Adipocyte (in vitro differentiated cells): ENCODE measurements around the gene TRIM40.
"Not testable (repeated sequence)": the region's sequence is repeated elsewhere in the genome, so short reads cannot be mapped to it uniquely, and the experiment has no call there.

Experiments used
- DNase-seq: peaks from one replicate; pipeline ENCODE4 v3.0.0-alpha.2; 2015; ENCODE audit warnings: low read depth
- H3K27me3 ChIP-seq: replicated peaks from 2 replicates; pipeline ENCODE4 v1.7.0; 2013; ENCODE audit warnings: mild to moderate bottlenecking, low read length, moderate library complexity; ENCODE audit not compliant: control insufficient read depth, insufficient read depth
- H3K36me3 ChIP-seq: 2 replicates; pipeline ENCODE4 v1.7.0; 2013; ENCODE audit warnings: low read length, mild to moderate bottlenecking, moderate library complexity; ENCODE audit not compliant: control insufficient read depth, insufficient read depth, severe bottlenecking
- H3K4me1 ChIP-seq: 2 replicates; pipeline ENCODE4 v1.7.0; 2013; ENCODE audit warnings: mild to moderate bottlenecking, low read length, moderate library complexity; ENCODE audit not compliant: control insufficient read depth, insufficient read depth
- H3K4me3 ChIP-seq: 2 replicates; pipeline ENCODE4 v1.7.0; 2013; ENCODE audit warnings: mild to moderate bottlenecking, low read length, moderate library complexity
- H3K9ac ChIP-seq: 2 replicates; pipeline ENCODE4 v1.7.0; 2013; ENCODE audit warnings: mild to moderate bottlenecking, low read length, moderate library complexity
- H3K9me3 ChIP-seq: 2 replicates; pipeline ENCODE4 v1.7.0; 2013; ENCODE audit warnings: mild to moderate bottlenecking, low read length, moderate library complexity; ENCODE audit not compliant: control insufficient read depth

The TRIM40 gene

GRCh38 chr6:30136570-30137286 is 788 bp downstream of the TRIM40 start:
- no peaks in the 10 kb centered on the region for H3K9me3 ChIP-seq
- no peak for DNase-seq
- H3K4me1 ChIP-seq: no peaks in the 10 kb centered on the region
- peaks cover 14% of the 10 kb centered on the region for H3K27me3 ChIP-seq
- no peak overlapping the region for H3K9ac ChIP-seq
- H3K36me3 ChIP-seq: no peaks in the 10 kb centered on the region
- no peak overlapping the region for H3K4me3 ChIP-seq

DNA sequence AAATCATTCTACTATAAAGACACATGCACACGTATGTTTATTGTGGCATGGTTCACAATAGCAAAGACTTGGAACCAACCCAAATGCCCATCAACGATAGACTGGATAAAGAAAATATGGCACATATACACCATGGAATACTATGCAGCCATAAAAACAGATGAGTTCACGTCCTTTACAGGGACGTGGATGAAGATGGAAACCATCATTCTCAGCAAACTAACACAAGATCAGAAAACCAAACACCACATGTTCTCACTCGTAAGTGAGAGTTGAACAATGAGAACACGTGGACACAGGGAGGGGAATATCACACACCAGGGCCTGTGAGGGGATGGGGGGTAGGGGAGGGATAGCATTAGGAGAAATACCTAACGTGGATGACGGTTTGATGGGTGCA is 4.3 kb downstream of the TRIM40 start:
- H3K9ac ChIP-seq, DNase-seq, H3K4me3 ChIP-seq, H3K4me1 ChIP-seq, H3K9me3 ChIP-seq, H3K36me3 ChIP-seq: not testable (repeated sequence)
- peaks cover 14% of the 10 kb centered on the region for H3K27me3 ChIP-seq

GRCh38 chr6:30142665-30143064 is 6.7 kb downstream of the TRIM40 start:
- no peak overlapping the region for H3K4me3 ChIP-seq
- no peak for DNase-seq
- no peaks in the 10 kb centered on the region for H3K4me1 ChIP-seq
- H3K36me3 ChIP-seq: no peaks in the 10 kb centered on the region
- peaks cover 20% of the 10 kb centered on the region for H3K27me3 ChIP-seq
- H3K9me3 ChIP-seq: no peaks in the 10 kb centered on the region
- no peak overlapping the region for H3K9ac ChIP-seq

DNA sequence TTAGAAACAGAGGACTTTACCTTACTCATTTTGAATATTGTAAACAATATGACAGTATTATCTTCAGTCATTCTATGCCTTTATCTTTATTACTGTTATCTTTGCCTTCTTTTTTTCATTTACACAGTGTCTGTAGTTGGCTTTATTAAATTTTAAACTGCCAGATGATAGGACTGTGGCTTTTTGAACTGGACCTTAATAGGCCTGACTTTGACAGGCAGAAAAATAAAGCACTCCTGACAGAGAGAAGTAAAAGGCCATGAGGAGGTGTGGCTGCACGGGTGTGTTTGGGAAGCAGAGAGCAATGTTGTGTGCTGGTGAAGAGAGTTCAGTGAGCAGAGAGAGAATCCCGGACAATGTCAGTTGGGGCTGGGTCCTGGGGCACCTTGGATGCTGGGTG is 7.8 kb downstream of the TRIM40 start:
- no peak for DNase-seq
- no peaks in the 10 kb centered on the region for H3K9me3 ChIP-seq
- H3K27me3 ChIP-seq: peaks cover 20% of the 10 kb centered on the region
- H3K4me3 ChIP-seq: no peak overlapping the region
- no peaks in the 10 kb centered on the region for H3K36me3 ChIP-seq
- no peak overlapping the region for H3K9ac ChIP-seq
- no peaks in the 10 kb centered on the region for H3K4me1 ChIP-seq

DNA sequence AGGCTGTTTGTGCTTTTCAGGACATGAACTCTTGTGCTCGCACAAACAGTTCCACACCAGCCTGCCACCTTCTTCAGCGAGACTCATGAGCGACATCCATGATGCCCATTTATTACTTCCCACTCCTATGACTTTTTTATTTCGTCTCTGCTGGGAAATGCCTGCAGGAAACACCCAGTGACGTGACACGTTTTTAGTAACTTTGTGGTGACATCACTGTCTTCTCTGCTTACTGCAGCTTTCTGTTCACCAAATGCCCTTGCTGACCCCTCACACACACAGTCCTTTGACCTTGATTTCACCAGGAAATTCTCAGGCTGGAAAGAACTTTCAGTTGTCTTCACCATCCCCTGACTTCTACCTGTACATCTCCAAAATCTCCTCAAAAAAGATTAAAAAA is 8.9 kb downstream of the TRIM40 start:
- no peak for DNase-seq
- Histone ChIP-seq H3K36me3 (no peaks in the 10 kb centered on the region), H3K9me3 (no peaks in the 10 kb centered on the region), H3K4me1 (no peaks in the 10 kb centered on the region), H3K9ac (no peak overlapping the region), H3K27me3 (peaks cover 20% of the 10 kb centered on the region), H3K4me3 (no peak overlapping the region)

DNA sequence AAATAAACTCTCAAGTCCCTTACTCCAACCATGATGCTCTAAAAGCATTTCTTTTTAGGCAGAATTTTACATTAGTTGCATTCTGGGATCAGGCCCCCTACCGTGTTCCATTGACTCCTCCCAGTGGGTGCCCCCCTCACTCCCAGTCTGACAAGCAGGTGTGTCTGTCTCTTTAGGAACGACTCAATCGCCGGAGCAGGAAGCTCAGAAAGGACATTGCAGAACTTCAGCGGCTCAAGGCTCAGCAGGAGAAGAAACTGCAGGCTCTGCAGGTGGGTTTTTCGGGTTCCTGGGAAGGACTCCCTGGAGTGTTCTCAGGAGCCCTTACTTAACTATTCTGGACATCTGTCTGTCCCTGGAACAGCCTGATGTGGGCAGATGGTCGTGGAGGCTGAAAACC is 9.9 kb downstream of the TRIM40 start:
- Histone ChIP-seq H3K9ac (no peak overlapping the region), H3K4me3 (no peak overlapping the region), H3K27me3 (peaks cover 18% of the 10 kb centered on the region), H3K4me1 (no peaks in the 10 kb centered on the region), H3K9me3 (no peaks in the 10 kb centered on the region), H3K36me3 (no peaks in the 10 kb centered on the region)
- DNase-seq: no peak

DNA sequence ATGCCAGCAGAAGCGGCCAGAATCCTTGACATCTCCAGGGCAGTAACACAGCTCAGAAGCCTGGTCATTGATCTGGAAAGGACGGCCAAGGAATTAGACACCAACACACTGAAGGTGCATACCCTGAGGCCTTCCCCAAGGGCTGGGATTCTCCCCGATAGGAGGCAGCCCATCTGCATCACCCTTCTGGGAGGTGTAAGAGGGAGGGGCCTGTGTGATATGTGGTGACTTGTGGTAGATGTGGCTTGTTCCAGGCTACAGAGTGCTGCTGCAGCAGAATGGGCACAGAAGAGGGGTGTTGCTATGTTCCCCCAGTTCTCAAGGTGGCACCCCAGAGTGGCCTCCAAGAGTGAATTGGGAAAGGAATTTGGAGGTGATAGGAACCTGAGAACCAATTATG is 11.2 kb downstream of the TRIM40 start:
- Histone ChIP-seq H3K9me3 (no peaks in the 10 kb centered on the region), H3K36me3 (no peaks in the 10 kb centered on the region), H3K4me1 (no peaks in the 10 kb centered on the region), H3K4me3 (no peak overlapping the region), H3K27me3 (peaks cover 9% of the 10 kb centered on the region), H3K9ac (no peak overlapping the region)
- DNase-seq: no peak

DNA sequence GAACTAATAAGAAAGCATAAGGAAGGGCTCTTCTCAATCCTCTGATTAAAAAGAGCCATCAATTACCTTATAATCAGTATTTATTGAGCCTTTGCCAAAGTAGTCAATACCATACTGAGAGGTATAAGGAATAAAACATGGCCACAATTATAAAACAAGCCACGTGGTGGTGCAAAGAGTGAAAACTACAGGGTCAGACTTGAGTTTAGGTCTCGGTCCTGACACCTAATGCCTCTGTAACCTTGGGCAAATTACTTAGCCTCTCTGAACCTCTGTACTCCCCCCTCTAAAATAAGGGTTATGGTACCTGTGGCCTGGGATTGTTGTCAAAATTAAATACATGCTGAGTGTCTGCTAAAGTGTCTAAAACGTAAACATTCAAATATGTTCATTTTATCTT is 13.3 kb downstream of the TRIM40 start:
- no peak overlapping the region for H3K4me3 ChIP-seq
- H3K9ac ChIP-seq: no peak overlapping the region
- no peaks in the 10 kb centered on the region for H3K4me1 ChIP-seq
- no peak for DNase-seq
- H3K36me3 ChIP-seq: no peaks in the 10 kb centered on the region
- H3K9me3 ChIP-seq: no peaks in the 10 kb centered on the region
- H3K27me3 ChIP-seq: peaks cover 9% of the 10 kb centered on the region

GRCh38 chr6:30149858-30150550 is 14.1 kb downstream of the TRIM40 start:
- H3K9me3 ChIP-seq: no peaks in the 10 kb centered on the region
- peaks cover 6% of the 10 kb centered on the region for H3K4me1 ChIP-seq
- peaks cover 6% of the 10 kb centered on the region for H3K27me3 ChIP-seq
- H3K4me3 ChIP-seq: no peak overlapping the region
- H3K36me3 ChIP-seq: no peaks in the 10 kb centered on the region
- no peak for DNase-seq
- H3K9ac ChIP-seq: no peak overlapping the region

- H3K36me3 ChIP-seq: no peaks in the 10 kb centered on the region
- no peak overlapping the region for H3K9ac ChIP-seq
- no peaks in the 10 kb centered on the region for H3K9me3 ChIP-seq
- DNase-seq: no peak
- H3K27me3 ChIP-seq: peaks cover under 1% of the 10 kb centered on the region
- H3K4me3 ChIP-seq: no peak overlapping the region
- H3K4me1 ChIP-seq: peaks cover 15% of the 10 kb centered on the region
These were observed 14.9 kb downstream of the TRIM40 start for GRCh38 chr6:30150671-30151395.

DNA sequence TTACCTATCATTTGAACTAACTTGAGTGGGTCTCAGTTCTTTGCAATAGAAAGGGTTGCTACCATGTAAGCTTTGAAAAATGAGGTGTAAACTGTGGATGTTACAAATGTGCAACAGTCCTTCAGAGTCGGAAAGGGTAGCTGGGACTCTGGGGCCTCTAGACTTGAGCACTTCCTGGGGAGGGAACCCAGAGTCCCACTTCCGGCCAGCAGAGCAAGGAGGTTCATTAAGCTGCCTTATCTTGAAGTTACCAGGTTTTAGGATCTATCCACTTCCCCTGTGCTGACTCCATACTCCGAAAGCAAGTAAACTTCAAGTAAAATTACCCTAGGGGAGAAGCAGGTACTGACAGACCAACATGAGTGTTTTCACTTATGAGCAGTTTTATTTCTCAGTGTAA is 15.6 kb downstream of the TRIM40 start:
- no peak overlapping the region for H3K9ac ChIP-seq
- H3K4me3 ChIP-seq: no peak overlapping the region
- no peaks in the 10 kb centered on the region for H3K9me3 ChIP-seq
- DNase-seq: no peak
- H3K27me3 ChIP-seq: no peaks in the 10 kb centered on the region
- H3K36me3 ChIP-seq: no peaks in the 10 kb centered on the region
- H3K4me1 ChIP-seq: peaks cover 22% of the 10 kb centered on the region
